HS-5 (cell line): ENCODE measurements around the gene ZBTB20.

Experiments
- DNase-seq: peaks from one replicate; pipeline ENCODE4 v3.0.0-alpha.2; 2012; ENCODE audit warnings: low read depth

ZBTB20 gene

DNA sequence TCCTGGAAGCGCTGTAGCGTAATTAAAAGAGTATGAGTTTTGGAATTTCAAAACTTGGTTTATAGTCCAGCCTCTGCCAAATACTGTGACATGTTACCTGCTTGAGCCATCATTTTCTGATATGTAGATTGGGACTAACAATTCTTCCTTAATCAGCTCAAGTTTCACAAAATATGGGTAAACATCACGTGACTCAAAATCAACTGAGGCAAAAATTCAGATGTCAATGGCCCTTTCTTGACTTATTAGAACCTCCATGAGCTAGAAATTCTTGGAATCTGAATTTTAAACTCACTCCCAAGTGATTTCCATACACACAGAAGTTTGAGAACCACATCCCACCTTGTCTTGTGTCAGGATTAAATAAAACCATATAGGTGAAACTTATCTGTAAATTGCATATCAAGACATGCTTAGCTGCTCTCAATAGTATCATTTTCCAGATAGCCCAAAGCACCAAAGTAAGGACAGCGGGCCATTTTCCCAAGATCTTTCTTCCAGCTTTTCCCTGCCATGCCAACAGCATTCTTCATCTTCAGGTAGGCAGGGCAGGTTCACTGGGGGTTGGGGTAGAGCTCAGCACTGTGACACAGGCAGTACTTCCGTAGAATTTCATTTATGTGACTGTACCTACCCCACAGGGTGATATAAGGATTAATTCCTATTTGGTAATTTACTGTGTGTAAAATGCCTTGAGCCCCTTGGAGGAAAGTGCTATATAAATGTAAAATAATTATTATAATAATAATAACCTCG, 474.2 kb downstream of the ZBTB20 start:
- DNase-seq, result no peak

DNA sequence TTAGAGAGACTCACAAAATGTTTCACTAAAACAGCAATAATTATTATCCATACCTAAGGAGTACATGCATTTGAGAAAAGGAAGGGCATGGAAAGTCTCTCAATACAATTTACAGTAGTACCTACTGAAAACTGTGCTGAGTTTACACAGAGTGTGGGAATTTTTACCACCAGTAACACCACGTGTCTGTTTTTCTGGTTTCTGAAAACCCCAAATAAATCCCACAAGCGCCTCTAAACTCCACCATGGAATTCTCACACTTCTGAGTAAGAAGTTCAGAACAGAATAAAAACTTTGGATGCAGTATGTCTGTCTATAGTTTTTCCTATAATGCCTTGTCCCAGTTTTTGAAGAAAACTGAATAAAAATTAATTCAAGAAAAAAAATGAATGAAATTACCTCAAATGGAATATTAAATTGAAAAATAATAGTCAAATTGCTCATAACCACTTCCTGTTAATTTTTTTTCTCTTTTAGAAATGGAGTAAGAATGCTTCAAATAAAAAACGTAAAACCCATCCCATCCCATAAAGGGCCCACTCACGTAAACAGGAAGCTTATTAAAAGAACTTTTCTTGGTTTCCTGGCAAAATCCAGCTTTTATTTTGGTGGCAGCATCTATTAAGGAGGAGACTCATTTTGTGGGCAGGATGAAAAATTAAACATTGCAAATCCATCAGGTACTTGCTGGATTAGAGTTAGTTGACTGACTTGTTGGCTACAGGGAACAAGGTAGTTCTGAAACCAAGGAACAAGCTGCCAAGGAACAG, 475.2 kb downstream of the ZBTB20 start:
- no peak for DNase-seq

DNA sequence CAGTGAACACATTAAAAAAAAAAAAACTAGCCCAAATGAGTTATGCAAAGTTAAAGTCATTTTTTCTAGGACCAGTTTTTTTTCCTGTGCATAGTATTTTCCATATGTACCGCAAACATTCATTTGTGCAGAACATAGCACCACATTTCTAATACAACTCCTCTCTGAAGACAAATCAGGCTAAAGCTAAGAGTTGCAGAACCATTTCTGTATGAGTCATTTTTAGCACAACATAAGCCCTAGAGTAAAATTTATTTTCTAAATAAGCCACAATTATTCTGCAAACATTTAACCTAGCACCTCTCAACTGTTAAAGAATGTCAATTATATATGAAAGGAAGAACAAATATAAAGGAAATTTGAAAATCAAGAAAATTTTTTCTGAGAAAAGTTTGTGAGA, 477.5 kb downstream of the ZBTB20 start:
- DNase-seq, result no peak

DNA sequence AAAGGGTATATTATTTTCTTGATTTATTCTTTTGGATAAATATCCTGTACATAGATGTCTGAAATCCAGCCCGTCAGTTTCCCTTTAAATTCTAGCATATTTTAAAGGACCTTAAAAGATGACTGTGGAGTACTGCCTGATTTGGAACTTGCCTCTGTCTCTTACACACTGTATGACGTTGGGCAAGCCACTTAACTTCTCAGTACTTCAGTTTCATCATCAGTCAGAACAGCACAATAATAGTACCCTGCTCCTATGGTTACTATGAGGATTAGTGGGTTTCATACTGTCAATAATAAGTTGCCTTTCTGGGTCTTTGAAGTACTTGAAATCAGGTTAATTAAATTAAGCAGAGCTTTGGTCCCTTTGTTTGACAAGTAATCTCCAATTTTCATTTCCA, 479.0 kb downstream of the ZBTB20 start:
- DNase-seq, result no peak

DNA sequence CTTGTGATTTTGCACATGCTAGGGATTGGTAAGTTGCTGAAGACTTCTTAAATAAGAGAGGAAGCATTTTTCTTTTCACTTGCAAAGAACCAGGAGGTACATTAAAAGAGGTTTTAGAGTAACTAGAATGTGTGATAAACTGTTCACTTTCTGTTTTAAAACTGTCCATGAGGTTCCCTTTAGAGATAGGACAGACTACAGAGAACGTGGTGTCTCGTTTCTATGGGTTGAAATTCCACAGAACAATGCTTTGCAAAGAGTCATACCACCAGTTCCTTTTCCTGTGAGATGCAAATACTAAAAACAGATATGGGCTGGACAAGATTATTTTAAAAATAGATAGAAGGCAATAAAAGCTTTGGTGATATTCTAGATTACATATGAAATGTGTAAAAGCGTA, 480.5 kb downstream of the ZBTB20 start:
- DNase-seq, result no peak

DNA sequence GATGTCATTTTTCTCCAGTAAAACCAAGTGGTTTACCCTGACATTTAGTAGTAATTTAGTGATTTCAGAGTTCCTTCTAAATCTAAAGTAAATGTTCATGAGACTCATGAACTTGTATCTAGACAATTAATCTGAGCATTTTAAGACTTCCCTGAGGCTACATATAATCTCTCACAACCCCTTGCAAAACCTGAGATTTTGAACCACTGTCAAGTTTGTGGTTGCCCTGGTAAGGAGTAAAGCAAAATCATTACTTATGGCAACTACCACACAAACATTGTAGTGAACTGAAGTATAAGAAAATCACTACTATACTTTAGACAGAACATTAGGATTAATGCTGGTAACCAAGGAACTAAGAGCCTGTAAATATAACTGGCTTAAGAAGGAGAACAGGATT, 483.1 kb downstream of the ZBTB20 start:
- no peak for DNase-seq

DNA sequence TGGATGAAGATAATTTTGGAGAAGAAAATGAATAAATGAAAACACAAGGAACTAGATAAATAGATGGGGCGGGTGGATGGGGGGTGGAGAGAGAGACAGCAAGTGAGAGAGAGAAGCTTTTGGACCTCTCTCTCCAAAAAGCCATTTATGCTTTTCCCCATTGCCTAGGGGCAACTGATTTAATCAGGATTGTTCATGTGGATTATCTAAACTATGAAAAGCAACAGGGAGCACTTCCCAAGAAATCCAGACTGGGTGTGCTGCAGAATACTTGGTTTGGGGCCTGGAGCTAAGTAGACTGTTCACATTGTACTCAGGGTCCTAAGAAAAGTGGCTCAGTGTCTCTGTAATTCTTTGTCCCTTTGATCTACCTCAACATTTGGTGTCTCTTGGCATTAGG, 486.3 kb downstream of the ZBTB20 start:
- DNase-seq, result no peak

DNA sequence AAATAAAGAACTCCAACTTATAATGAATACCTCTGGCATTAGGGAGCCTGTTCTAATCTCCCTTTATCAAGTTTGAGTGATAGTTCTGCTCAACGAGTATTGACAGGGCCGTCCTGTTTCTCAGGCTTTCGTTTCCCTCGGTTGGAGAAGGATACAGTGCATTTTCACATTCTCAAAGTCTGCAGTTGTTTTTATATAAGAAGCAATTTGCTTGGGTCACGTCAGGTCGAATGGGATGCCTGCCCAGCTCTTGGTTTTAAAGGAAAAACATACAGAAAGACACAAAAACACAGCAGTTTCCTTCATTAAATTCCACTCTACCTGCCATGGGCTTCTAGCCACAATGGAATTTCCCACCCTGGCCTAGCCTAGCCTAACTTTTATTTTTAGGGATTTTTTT, 487.0 kb downstream of the ZBTB20 start:
- DNase-seq, result no peak

DNA sequence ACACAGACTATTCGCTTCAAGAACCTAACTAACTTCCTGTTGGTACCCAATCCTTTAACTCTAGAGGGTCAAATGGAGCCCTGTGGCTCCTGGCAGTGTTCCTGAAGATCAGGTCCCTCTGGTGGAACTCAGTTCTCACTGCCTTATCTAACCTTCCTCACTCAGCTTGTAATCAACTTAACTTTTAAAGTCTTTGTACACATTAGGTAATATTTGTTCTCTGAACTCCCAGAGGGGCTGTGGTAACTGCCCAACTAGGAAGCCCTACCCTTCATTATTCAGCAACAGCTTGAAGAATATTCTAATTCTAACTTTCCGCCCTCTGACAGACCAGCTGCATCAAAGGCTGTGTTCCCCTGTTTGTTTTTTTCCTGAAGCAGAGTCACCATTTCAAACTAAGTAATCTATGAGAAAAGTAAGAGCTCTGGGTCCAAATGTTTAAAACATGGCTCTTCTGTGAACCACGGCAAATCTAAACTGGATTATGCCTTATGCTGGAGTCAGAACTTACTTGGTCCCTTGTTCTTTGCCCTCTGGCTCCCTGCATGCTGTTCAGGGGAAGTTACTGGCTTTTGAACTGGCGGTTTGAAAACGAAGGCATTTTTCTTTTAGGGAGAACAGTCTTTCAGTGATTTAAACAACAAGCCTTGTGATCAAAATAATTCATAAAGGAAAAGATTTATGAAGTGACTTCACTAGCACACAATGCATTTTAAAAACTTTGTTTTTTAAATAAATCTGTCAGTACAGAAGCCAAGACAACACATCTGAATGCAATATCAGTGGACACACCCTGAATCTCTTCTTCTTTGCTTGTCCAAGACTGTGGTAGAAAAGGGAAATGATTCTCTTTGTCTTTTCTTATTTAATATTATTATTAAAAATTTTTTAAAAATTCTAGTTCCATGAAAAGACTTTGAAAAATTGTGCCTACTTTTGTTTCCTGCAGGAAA, 487.7 kb downstream of the ZBTB20 start:
- no peak for DNase-seq

DNA sequence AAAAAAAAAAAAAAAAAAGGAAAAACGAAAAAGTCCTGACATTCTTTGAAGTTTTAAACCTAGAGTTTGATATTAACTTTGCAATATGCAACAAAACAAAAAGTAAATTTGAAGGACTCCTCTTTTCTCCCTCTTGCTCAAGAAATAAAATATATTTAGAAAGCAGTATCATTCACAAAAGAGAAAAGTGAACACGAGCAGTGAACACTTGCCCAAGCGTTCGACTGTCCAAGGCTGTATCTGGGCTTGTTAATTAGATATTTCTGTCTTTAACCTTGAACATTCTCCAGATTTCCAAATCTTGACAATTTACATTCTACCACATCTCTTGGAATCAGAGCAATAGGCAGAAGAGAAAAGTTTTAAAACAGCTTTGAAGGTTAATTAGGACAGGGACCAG, 495.5 kb downstream of the ZBTB20 start:
- DNase-seq, result no peak

DNA sequence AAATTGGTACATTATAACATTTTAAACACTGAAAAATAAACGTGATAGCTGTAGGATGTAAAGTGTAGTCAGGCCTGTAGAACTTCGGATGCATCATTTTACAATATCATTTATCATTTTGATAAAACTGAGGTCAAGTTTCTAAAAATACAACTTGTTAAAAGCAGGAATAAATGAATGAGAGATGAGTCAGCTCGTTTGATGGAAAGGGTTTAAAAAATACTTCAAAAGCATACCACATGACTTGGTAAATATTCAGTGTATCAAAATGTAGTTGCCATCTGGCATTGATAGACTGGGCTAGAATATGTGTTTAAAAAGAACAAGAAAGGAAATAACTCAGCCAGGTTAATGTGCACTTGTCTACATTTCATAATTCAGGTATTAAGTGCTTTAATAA, 496.3 kb downstream of the ZBTB20 start:
- peak; percentile 72 for DNase-seq

DNA sequence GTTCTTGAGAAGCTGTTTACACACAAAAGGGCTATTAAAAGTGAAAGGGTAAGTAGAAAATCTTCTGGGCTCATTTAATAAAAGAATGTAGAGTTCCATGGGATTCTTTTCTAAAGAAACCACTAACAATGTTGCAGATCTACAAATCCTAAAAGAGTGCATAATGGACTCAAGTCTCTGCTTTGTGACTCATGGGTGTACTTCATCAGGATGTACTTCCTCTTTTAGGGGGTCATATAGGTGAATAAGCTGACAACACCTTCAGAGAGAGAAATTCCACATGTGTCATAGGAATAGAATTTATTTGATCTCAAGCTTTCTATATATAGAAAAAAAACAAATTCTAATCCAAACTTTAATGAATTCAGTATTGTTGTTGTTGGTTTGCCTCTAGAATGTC, 497.8 kb downstream of the ZBTB20 start:
- peak; percentile 47 for DNase-seq

DNA sequence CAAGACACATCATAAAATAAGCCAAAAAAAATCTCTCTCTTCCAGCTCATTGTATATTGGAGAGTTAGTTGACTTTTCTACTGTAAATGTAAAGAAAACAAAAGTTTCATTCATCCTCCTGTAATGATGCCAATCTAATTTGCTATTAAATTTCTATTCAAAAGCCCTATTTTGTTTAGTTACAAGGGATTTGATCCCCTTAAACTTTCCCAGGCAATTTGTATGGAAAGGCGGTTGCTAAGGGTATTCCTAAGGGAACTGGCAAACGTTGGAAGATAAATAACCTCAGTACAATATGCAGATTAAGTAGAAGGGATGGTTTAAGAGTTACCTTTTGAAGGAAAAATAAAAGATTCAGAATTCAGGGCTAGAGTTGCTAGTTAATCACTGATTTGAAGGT, 500.6 kb downstream of the ZBTB20 start:
- no peak for DNase-seq

DNA sequence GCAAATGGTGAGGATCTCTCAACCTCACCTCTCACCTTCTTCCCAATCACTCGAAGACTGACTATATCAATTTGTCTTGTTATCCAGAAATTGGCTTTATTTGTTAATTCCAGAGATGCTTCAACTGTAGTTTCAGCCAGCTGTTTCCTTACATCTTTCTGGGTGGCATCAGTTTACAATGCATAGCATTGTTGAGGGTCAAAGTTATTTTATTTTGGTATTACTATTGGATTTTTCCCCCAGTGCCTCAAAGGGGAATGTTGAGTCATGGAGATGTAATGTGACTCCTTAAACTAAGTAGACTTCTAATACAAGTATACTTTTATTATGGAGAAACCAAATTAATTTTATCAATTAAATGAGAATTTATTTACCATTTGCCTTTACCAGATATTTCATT, 501.7 kb downstream of the ZBTB20 start:
- no peak for DNase-seq

DNA sequence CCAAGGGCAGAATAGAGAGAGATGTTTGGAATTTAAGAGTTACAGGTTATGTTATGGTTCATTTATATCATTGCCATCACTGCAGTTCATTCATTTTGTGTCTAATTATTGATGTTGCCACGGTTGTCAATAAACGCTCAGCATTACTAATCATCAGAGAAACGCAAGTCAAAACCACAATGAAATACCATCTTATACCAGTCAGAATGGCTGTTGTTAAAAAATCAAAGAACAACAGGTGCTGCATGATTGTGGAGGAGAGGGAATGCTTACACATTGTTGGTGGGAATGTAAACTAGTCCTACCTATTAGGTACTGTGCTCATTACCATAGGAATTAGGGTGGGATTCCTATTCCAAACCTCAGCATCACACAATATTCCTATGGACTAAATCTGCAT, 502.7 kb downstream of the ZBTB20 start:
- DNase-seq, result no peak

DNA sequence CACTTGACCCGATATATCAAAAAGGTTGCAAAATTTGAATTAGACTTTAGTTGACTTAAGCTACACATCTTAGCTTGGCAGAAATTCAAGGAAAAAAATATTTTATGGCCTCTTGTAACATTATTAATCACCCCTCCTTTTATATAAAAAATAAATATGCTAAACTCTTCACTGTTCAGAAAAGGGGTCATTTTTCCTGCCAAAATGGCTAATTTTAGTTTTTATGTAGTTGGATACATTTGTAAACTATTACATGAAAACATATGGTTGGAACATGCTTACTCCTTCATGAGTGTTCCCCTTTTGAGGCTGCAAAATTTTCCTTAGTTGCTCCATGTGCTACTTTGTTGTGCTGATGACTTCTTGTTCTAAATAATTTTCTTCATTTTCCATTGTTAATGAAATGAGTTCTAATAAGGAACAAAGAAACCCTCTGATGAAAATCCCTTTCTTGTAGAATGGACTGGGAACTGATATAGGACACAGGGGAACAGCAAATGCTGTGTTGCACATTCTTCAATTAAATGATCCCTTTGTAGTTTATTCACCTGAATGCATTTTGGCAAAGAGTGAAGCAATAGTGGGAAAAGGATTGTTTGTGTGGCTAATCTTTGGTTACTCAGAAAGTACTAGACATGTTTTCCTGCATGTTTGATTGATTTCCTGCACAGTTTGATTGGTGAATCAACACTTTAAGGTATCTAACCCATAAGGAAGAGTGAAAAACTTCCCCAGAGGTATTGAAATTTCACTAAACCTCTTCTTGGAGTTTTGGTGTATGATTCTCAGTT, 503.9 kb downstream of the ZBTB20 start:
- no peak for DNase-seq

DNA sequence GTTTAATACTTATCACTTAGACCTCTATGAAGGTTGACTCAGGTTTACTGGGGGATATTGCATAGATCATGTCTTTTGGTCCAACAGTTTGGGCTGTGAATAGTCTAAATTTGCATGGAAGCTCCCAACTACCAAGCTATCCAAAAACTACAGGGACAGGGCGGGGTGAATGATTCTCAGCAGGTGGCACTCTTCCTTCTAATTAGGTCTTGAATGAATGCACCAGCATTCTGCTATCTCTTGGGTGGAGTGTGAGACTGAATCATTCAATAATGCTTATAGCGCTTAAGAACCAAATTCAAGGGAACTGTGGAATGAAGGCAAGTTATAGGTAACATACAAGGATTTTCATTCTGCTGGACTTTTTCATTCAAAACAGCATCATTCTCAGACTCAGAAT, 507.0 kb downstream of the ZBTB20 start:
- DNase-seq, result no peak

DNA sequence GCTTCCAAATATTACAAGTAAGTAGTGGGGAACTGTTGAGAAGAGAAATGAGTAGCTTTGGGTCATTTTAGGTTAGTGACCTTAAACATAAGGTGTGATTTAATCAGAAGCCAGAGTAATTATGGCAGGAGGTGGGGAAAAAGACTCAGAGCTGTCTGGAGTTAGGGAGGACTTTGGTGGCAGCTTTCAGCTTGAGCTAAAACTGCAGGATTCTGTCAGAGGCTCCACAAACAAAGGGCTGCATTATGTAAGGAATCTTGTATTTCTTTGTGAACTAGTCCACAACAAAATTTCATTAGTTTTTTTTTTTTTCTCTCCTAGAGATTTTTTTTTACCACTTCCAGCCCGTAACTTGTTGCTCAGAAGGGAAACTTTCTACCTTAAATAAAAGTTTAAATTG, 507.9 kb downstream of the ZBTB20 start:
- DNase-seq, result no peak

DNA sequence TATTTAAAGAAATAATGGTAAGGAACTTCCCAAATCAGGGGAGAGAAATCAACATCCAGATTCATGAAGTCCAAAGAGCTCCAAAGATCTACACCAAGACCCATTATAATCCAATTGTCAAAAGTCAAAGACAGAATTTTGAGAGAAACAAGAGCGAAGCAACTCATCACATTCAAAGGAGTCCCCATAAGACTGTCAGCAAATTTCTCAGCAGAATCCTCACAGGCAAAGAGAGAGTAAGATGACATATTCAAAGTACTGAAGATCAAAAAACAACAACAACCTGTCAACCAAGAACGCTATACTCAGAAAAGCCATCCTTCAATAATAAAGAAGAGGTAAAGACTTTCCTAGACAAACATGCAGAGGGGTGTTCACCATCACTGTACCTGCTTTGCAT, 511.2 kb downstream of the ZBTB20 start:
- no peak for DNase-seq

DNA sequence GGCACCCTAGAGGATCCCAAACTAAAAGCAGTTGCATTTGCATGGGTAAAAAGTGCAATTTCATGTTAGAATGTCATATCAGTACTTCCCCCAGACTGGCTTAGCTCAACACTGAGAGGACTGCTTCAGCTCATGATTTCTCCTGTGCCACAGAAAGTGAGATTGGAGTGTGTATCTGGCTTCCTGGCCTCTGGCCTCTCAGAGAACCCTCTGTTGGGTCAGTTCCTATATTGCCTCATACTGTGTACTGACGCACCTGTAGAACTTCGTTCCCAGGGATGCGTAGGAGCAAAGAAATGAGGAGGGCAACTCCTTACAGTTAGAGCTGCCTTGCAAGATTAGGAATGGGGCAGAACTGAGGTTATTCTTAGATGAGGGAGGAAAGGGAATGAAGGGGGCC, 512.5 kb downstream of the ZBTB20 start:
- DNase-seq, result no peak

DNA sequence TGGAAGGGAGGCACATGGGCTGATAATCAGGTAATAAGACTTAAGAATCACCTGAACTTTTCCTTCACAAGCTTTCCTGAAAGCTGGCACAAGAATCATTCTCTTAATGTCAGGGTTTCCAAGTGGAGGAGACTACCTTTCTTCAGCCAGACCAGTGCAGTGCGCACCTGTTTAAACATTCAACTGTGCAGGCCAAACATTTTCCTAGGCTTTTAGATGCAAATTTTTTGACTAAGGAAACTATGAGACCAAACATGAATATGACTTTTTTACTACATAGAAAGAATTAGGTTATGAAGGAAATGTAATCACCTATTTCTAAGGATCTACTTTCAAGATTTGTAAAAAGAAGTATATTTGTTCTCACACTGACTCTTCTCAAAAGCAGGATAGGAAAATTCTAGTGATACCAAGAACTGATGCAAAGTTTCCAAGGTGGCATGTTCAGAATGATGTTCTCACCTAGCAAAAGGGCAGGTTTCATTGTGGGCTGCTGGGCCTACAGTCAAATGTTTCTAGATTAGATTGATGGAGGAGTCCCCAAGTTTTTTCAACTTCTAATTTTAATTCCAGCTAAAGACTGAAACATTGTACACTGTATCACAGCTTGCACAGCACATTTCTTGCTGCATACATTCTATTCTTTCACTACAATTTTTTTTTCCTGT, 514.2 kb downstream of the ZBTB20 start:
- DNase-seq, result no peak
